Measurements from ENCODE around the gene LRFN2. TPM values are rescaled to one million over a fixed set of nuclear protein-coding genes. Genes with fewer than 3 reads are reported as not detected.

The LRFN2 gene
- total RNA-seq, 4 donors from 2014 or later = 0.18 to 2.2 (median 0.34) TPM

DNA sequence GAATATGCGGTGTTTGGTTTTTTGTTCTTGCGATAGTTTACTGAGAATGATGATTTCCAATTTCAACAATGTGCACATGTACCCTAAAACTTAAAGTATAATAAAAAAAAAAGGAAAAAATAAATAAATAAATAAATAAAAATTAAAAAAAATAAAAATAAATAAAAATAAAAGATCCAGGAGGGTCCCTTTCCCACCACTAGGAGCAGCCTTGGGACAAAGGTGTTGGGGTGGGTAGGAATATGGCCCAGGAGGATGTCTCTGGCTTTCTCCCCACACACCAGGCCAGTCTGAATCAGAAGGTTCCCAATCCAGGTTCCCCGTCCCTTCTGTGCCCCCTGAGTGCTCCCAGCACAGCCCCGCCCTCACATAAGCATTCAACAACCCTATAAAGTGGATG, 9.5 kb downstream of the LRFN2 start:
- H3K27me3 ChIP-seq = no peaks in the 10 kb centered on the region
- H3K36me3 ChIP-seq = no peaks in the 10 kb centered on the region
- TF ChIP-seq, protein P1, sequence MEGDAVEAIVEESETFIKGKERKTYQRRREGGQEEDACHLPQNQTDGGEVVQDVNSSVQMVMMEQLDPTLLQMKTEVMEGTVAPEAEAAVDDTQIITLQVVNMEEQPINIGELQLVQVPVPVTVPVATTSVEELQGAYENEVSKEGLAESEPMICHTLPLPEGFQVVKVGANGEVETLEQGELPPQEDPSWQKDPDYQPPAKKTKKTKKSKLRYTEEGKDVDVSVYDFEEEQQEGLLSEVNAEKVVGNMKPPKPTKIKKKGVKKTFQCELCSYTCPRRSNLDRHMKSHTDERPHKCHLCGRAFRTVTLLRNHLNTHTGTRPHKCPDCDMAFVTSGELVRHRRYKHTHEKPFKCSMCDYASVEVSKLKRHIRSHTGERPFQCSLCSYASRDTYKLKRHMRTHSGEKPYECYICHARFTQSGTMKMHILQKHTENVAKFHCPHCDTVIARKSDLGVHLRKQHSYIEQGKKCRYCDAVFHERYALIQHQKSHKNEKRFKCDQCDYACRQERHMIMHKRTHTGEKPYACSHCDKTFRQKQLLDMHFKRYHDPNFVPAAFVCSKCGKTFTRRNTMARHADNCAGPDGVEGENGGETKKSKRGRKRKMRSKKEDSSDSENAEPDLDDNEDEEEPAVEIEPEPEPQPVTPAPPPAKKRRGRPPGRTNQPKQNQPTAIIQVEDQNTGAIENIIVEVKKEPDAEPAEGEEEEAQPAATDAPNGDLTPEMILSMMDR (IDR thresholded peaks at IDR 0.05) = no peak
- no peak for TF ChIP-seq POLR2A (IDR thresholded peaks at IDR 0.05)
- H3K9me3 ChIP-seq = no peaks in the 10 kb centered on the region
- no peak for DNase-seq
- H3K4me3 ChIP-seq = no peak overlapping the region
- H3K4me1 ChIP-seq = peaks cover 0 to 23% (median 0%) of the 10 kb centered on the region in 3 donors
- WGBS, 2 donors = 82 to 89% methylated on average over 2 of the region's 4 CpGs
- intact Hi-C loops (cut with DNase I) = no loop called here
- no peak overlapping the region for H3K27ac ChIP-seq

DNA sequence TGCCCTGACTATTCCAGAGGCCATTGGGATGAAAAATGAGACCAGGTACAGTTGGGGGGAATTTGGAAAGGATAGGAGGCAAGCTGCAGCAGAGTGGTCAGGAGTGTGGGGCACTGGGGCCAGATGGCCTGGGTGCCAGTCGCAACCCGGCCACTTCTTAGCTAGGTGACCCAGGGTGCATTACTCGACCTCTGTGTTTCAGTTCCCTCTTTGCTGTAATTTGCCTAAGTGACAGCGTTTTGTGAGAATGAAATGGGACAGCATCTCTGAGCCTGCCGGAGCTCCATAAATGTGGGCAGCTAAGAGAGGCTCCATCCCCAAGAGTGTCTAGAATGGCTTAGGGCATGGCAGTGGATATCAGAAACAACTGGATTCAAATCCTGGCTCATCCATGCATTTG, 13.9 kb downstream of the LRFN2 start:
- DNase-seq = no peak
- Histone ChIP-seq H3K4me3 (no peak overlapping the region), H3K27me3 (no peaks in the 10 kb centered on the region), H3K36me3 (no peaks in the 10 kb centered on the region), H3K9me3 (no peaks in the 10 kb centered on the region), H3K4me1 (peaks cover 0 to 10% (median 0%) of the 10 kb centered on the region in 3 donors), H3K27ac (no peak overlapping the region)
- WGBS, 2 donors = 60 to 78% methylated on average over 5 of the region's 5 CpGs
- intact Hi-C loops (cut with DNase I) = no loop called here
- TF ChIP-seq, protein P1 (IDR thresholded peaks at IDR 0.05) = no peak
- no peak for TF ChIP-seq POLR2A (IDR thresholded peaks at IDR 0.05)

DNA sequence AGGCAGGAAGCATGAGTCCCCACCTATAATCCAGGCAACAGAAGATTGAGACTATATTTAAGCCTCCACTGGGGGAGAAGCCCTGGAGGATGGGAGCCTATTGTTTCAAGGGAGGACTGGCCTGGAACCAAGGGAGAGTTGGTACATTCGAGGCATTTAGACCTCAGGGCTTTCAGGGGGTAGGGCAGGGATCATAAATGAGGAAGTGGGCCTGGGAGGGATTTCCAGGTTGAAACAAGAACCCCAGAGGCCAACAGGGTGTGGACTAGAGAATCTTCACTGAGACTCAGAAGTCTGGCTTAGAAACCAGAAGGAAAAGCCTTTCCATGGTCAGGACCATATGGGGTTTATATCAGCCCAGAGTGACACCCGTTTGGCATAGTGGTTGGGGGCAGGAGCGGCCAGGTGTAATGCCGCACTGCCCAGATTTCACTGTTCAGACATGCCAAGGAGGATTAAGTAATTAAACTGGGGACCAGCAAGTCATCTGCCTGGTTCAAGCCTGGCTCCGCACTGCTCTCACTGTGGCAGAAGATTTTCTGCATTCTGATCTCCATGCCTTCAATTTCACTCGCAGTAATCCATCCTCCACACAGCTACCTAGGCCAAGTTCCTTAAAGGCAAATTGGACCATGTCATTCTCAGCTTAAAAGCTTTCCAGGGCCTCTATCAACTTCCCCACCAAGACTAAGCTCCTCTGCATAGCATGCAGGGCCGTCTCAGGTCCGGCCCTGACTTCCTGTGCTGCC, 17.8 kb downstream of the LRFN2 start:
- peaks cover 0 to 10% (median 0%) of the 10 kb centered on the region in 3 donors for H3K4me1 ChIP-seq
- DNase-seq = no peak
- 47 to 54% methylated on average over 7 of the region's 8 CpGs for WGBS, 2 donors
- H3K27me3 ChIP-seq = no peaks in the 10 kb centered on the region
- no peak overlapping the region for H3K4me3 ChIP-seq
- H3K36me3 ChIP-seq = no peaks in the 10 kb centered on the region
- TF ChIP-seq POLR2A (IDR thresholded peaks at IDR 0.05) = no peak
- intact Hi-C loops (cut with DNase I) = no loop called here
- H3K9me3 ChIP-seq = no peaks in the 10 kb centered on the region
- H3K27ac ChIP-seq = no peak overlapping the region

DNA sequence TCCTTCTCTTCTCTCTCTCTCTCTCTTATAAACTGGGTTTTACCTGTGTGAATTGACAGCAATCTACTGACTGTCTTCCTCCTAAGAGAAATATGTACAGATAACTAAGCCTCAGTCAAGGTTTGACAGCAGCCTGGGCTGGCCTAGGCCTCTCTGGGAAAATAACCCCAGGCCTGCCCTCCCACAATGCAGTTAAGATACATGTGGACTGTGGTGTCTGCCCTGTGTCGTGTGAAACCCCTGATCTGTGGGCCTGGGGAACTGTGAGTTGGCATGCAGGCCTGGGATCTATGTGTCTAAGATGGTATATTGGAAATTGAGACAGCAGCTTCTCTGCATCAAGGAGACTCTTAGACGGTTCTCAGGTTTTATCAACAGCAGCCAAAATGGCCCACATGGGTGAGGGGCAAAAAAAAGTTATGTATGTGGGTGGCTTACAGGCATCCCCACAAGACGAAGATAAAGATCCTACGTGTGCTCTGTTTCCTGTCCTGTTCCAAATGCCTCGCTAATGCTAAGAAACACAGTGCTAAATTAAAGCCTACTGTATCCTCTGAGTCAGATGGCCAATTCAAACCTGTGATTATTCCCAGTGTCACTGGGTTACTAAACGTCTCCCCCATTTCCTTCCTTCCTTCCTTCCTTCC, 19.0 kb downstream of the LRFN2 start:
- WGBS, 2 donors = 64 to 73% methylated on average over 5 to 6 of the region's 6 CpGs
- intact Hi-C loops (cut with DNase I) = no loop called here
- Histone ChIP-seq H3K4me3 (no peak overlapping the region), H3K36me3 (no peaks in the 10 kb centered on the region), H3K27ac (no peak overlapping the region), H3K27me3 (no peaks in the 10 kb centered on the region), H3K4me1 (peaks cover 0 to 10% (median 0%) of the 10 kb centered on the region in 3 donors), H3K9me3 (no peaks in the 10 kb centered on the region)
- no peak for TF ChIP-seq POLR2A (IDR thresholded peaks at IDR 0.05)
- TF ChIP-seq, protein P1 (IDR thresholded peaks at IDR 0.05) = no peak
- DNase-seq = no peak

DNA sequence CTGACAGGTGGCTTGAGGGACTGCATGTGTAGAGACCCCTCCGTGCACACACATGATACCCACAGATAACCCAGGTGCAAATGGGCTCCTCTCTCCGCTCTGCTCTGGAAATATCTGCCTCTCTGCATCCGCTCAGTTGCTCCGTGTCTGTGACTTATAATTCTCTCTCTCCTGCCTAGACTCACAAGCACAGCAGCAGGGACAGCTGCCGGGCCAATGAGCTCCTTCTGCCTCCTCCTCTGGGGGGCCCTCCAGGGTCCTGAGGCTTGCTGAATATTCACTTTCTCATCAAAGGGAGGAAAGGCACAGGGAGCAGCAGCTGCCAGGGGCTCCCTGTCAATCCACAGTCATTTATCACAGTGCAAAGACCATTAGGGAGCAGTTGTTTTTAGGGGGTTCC, 24.1 kb downstream of the LRFN2 start:
- Histone ChIP-seq H3K4me3 (no peak overlapping the region), H3K27ac (no peak overlapping the region), H3K27me3 (peaks cover 0 to 6% (median 0%) of the 10 kb centered on the region in 4 donors), H3K4me1 (no peaks in the 10 kb centered on the region), H3K36me3 (no peaks in the 10 kb centered on the region), H3K9me3 (no peaks in the 10 kb centered on the region)
- TF ChIP-seq POLR2A (IDR thresholded peaks at IDR 0.05) = no peak
- TF ChIP-seq, protein P1 (IDR thresholded peaks at IDR 0.05) = no peak
- intact Hi-C loops (cut with DNase I) = no loop called here
- DNase-seq = no peak
- WGBS, 2 donors = 77 to 78% methylated on average over 4 of the region's 5 CpGs
